Left renal pelvis (tissue), 4 donors: ENCODE results near the gene TAS2R10. TPM values are rescaled to one million over a fixed set of nuclear protein-coding genes. Genes with fewer than 3 reads are reported as not detected.
"Not testable (repeated sequence)": the region's sequence is repeated elsewhere in the genome, so short reads cannot be mapped to it uniquely, and the experiment has no call there.

Experiments
- DNase-seq, 4 donors: peaks; one replicate each; pipeline ENCODE4 v3.0.0-alpha.2; 2013; ENCODE audit warnings: low read depth in 4 of 4, low spot score in 3 of 4
- polyA plus RNA-seq, 4 donors: library from polyadenylated mRNA; unstranded; fragments of 120-200 nt; gene quantifications; one replicate each; pipeline ENCODE4 v1.2.1, GENCODE V29; 2013; ENCODE audit not compliant: insufficient read length in 4 of 4

Gene TAS2R10
- polyA plus RNA-seq, 4 donors = 1.1 to 2.6 (median 2.1) TPM

- DNase-seq = not testable (repeated sequence)
Observed at GRCh38 chr12:10791769-10792168, 34.4 kb downstream of the TAS2R10 start.

- DNase-seq = no peak
Observed at GRCh38 chr12:10783252-10783651, 42.9 kb downstream of the TAS2R10 start.

GRCh38 chr12:10779103-10779502 is 47.1 kb downstream of the TAS2R10 start:
- no peak for DNase-seq

Other genes with a start within 250 kb of the TAS2R10 start
- gene MAGOHB, start 212.7 kb downstream of the TAS2R10 start, polyA plus RNA-seq = 10 to 100 TPM; 38.5 to 50.0 (median 41.1) TPM
- gene STYK1, start 152.3 kb downstream of the TAS2R10 start, polyA plus RNA-seq = 1 to 10 TPM in 2 of 4 donors, under 1 TPM in 2; 0.10 to 1.7 (median 0.99) TPM
- gene YBX3, start 103.0 kb downstream of the TAS2R10 start, polyA plus RNA-seq = 100 to 1,000 TPM; 219 to 263 (median 239) TPM
- not detected for gene TAS2R7, start 23.7 kb downstream of the TAS2R10 start, polyA plus RNA-seq
- not detected for gene TAS2R8, start 19.1 kb downstream of the TAS2R10 start, polyA plus RNA-seq
- gene TAS2R9, start 16.2 kb downstream of the TAS2R10 start, polyA plus RNA-seq = not detected
- 1 to 10 TPM; 6.5 to 9.1 (median 7.6) TPM for gene PRR4, start 23.1 kb upstream of the TAS2R10 start, polyA plus RNA-seq
- 10 to 100 TPM in 3 of 4 donors, 1 to 10 TPM in 1; 7.8 to 16.2 (median 13.0) TPM for gene PRH1, start 57.9 kb upstream of the TAS2R10 start, polyA plus RNA-seq
- under 1 TPM in 3 of 4 donors, not detected in 1; 0.09 to 0.14 (median 0.14) TPM for gene TAS2R13, start 83.2 kb upstream of the TAS2R10 start, polyA plus RNA-seq
- under 1 TPM in 3 of 4 donors, not detected in 1; 0.29 to 0.76 (median 0.45) TPM for gene PRH2, start 102.9 kb upstream of the TAS2R10 start, polyA plus RNA-seq
- gene TAS2R14, start 112.9 kb upstream of the TAS2R10 start, polyA plus RNA-seq = 1 to 10 TPM; 2.5 to 4.0 (median 3.2) TPM
- under 1 TPM in 2 of 4 donors, not detected in 2; 0.16 to 0.36 TPM for gene TAS2R50, start 160.6 kb upstream of the TAS2R10 start, polyA plus RNA-seq
- gene TAS2R20, start 171.9 kb upstream of the TAS2R10 start, polyA plus RNA-seq = 1 to 10 TPM; 1.1 to 2.2 (median 1.4) TPM
- gene TAS2R19, start 196.3 kb upstream of the TAS2R10 start, polyA plus RNA-seq = 1 to 10 TPM; 1.2 to 1.4 (median 1.3) TPM
- gene TAS2R31, start 205.0 kb upstream of the TAS2R10 start, polyA plus RNA-seq = 1 to 10 TPM in 3 of 4 donors, under 1 TPM in 1; 0.82 to 2.1 (median 1.7) TPM
- gene TAS2R46, start 235.9 kb upstream of the TAS2R10 start, polyA plus RNA-seq = under 1 TPM in 1 of 4 donors, not detected in 3; 0.27 TPM